Measurements from ENCODE around the gene CCDC27. TPM values are rescaled to one million over a fixed set of nuclear protein-coding genes. Genes with fewer than 3 reads are reported as not detected.
A peak's percentile ranks its signal among the peaks of the same experiment; 100 is the strongest.

Gene CCDC27
- total and polyA plus RNA-seq, 2 of the 8 experiments (the other 6 are each of a cell fraction or from before 2014, with no cell fraction given): 0.15 TPM; not detected in 1

- no peak overlapping the region for H3K18ac ChIP-seq (ENCODE audit: extremely low read depth, low read length)
- WGBS, 2 experiments (ENCODE audit: extremely low coverage in 1 of 2, insufficient coverage in 1 of 2, insufficient read length in 1 of 2, insufficient replicate concordance in 2 of 2, low coverage in 1 of 2, low lambda C conversion rate in 2 of 2, missing lambda C conversion rate in 1 of 2): 90% methylated on average over 20 of the region's 20 CpGs; no CpG with 5 or more reads in 1 of the 2 experiments
- H2AK5ac ChIP-seq (ENCODE audit: low read depth, low read length): no peak overlapping the region
- no peak overlapping the region for H3K23ac ChIP-seq (ENCODE audit: insufficient read length)
- no peak overlapping the region for H2BK20ac ChIP-seq (ENCODE audit: low read length)
- H3K4me1 ChIP-seq (replicated peaks in 1 of 4; ENCODE audit: control insufficient read depth in 3 of 4, insufficient read depth in 4 of 4, low read length in 3 of 4): no peaks in the 10 kb centered on the region
- peaks cover 0 to 3% (median 0%) of the 10 kb centered on the region in 4 experiments; a peak in 5 of 7 replicates for H3K27me3 ChIP-seq (replicated peaks in 1 of 4; ENCODE audit: control insufficient read depth in 3 of 4, extremely low read depth in 1 of 4, insufficient read depth in 3 of 4, low read length in 3 of 4)
- CTCF ChIA-PET (ENCODE audit: partially characterized antibody): interaction anchor here (1.4 kb wide), 1 partner anchor 104 kb away, joined by 3 read pairs; the partner anchor contains the start of gene DFFB
- H3K4ac ChIP-seq (replicated peaks; ENCODE audit: insufficient read length, low read depth, low read length): no peak overlapping the region
- H2AFZ ChIP-seq (ENCODE audit: low read length): no peak overlapping the region
- FAIRE-seq (no peak), DNase-seq (ENCODE audit: low read depth in 1 of 2, low spot score in 2 of 2) (no peak)
- H3K14ac ChIP-seq (ENCODE audit: insufficient read length): no peak overlapping the region
- no peak overlapping the region for H3K4me2 ChIP-seq (ENCODE audit: insufficient read depth in 1 of 2, low read depth in 2 of 2, low read length in 2 of 2)
- no peak overlapping the region for H3K27ac ChIP-seq (ENCODE audit: low read depth, low read length)
- POLR2A ChIA-PET (ENCODE audit: partially characterized antibody): interaction anchor here (1.2 kb wide), 1 partner anchor 27 kb away, joined by 3 read pairs; no protein-coding TSS in a partner anchor
- no peaks in the 10 kb centered on the region; a peak in 1 of 4 replicates for H3K9me3 ChIP-seq (ENCODE audit: insufficient read depth in 2 of 2, low read depth in 1 of 2, low read length in 1 of 2)
- H2BK5ac ChIP-seq (ENCODE audit: low read depth, low read length): no peak overlapping the region
- no peaks in the 10 kb centered on the region for H3K79me2 ChIP-seq (ENCODE audit: control insufficient read depth in 1 of 2, insufficient read depth in 2 of 2, low read length in 2 of 2)
- no peak overlapping the region for H2BK15ac ChIP-seq (ENCODE audit: low read length)
- H3K56ac ChIP-seq (replicated peaks; ENCODE audit: insufficient read length, low read depth, low read length): no peak overlapping the region
- H4K5ac ChIP-seq (ENCODE audit: insufficient read length, low read depth, low read length): no peak overlapping the region
- H4K91ac ChIP-seq (replicated peaks; ENCODE audit: insufficient read length, low read length): no peak overlapping the region
- peak overlapping the region; percentile 25; the same call in 1 of the 2 replicates for H4K8ac ChIP-seq (ENCODE audit: extremely low read depth, insufficient read depth, low read length)
- H2BK120ac ChIP-seq (replicated peaks; ENCODE audit: low read depth, low read length): no peak overlapping the region
- no peak overlapping the region for H3K4me3 ChIP-seq (ENCODE audit: extremely low read depth in 1 of 4, insufficient read depth in 2 of 4, low read depth in 3 of 4, low read length in 4 of 4)
- no peaks in the 10 kb centered on the region for H3K23me2 ChIP-seq (ENCODE audit: low read depth, low read length)
- no peaks in the 10 kb centered on the region for H3K36me3 ChIP-seq (ENCODE audit: control insufficient read depth in 2 of 4, insufficient read depth in 4 of 4, low read length in 3 of 4)
- no peak overlapping the region for H3K9ac ChIP-seq (replicated peaks in 1 of 4; ENCODE audit: extremely low read depth in 1 of 4, low read depth in 3 of 4, low read length in 3 of 4)
- no peak overlapping the region for H2BK12ac ChIP-seq (ENCODE audit: low read depth, low read length)
- no peaks in the 10 kb centered on the region for H3K79me1 ChIP-seq (ENCODE audit: low read depth, low read length)
- no peaks in the 10 kb centered on the region for H4K20me1 ChIP-seq (replicated peaks in 1 of 2; ENCODE audit: control insufficient read depth in 1 of 2, insufficient read depth in 2 of 2, low read length in 2 of 2)
- TF ChIP-seq RFX5 (IDR thresholded peaks at IDR 0.05; ENCODE audit: borderline replicate concordance, low read depth, low read length) (no peak), PHF8 (conservative IDR thresholded peaks at IDR 0.05; ENCODE audit: low read depth, low read length) (no peak), CBX5 (IDR thresholded peaks at IDR 0.05; ENCODE audit: low read depth, low read length) (no peak), YY1 (IDR thresholded peaks at IDR 0.05; ENCODE audit: low read depth, low read length) (no peak), CHD1 (IDR thresholded peaks at IDR 0.05; ENCODE audit: low read depth, low read length) (no peak), EZH2 (IDR thresholded peaks at IDR 0.05; ENCODE audit: low read depth, low read length, severe bottlenecking) (no peak), USF2 (IDR thresholded peaks at IDR 0.05; ENCODE audit: low read length) (no peak), KDM1A (IDR thresholded peaks at IDR 0.05; ENCODE audit: borderline replicate concordance, low read length) (no peak), NANOG (IDR thresholded peaks at IDR 0.05; ENCODE audit: insufficient read depth, low read depth, low read length, poor library complexity, severe bottlenecking) (no peak), SP1 (IDR thresholded peaks at IDR 0.05; ENCODE audit: low read depth, low read length) (no peak), ZNF274 (IDR thresholded peaks at IDR 0.05; ENCODE audit: borderline replicate concordance, extremely low read depth, low read length) (no peak)
These were observed 1.6 kb downstream of the CCDC27 start for GRCh38 chr1:3753656-3754454.

All from H1 (cell line).